Vagina (tissue), 2 donors: ENCODE measurements around the gene PLEKHG4B.

Experiments
- CTCF ChIP-seq, 3 experiments: fragments of 450-650 bp in 2 of 3; fragments of 200-600 bp in 1 of 3; sonication (generic) in 1 of 3; IDR thresholded peaks; one replicate each; pipeline ENCODE4 v1.5.1; 2017 to 2019; ENCODE audit warnings: antibody characterized with exemption in 3 of 3, mild to moderate bottlenecking in 2 of 3, moderate library complexity in 2 of 3
- POLR2A ChIP-seq, 2 donors: fragments of 450-650 bp; IDR thresholded peaks; one replicate each; pipeline ENCODE4 v1.6.1; 2017; ENCODE audit warnings: antibody characterized with exemption in 2 of 2, mild to moderate bottlenecking in 2 of 2, moderate library complexity in 2 of 2
- POLR2AphosphoS5 ChIP-seq, 2 donors: sonication (generic); formaldehyde crosslinking; IDR thresholded peaks; one replicate each; pipeline ENCODE4 v1.9.0; 2017; ENCODE audit warnings: antibody characterized with exemption in 2 of 2, mild to moderate bottlenecking in 2 of 2, low read depth in 1 of 2; ENCODE audit not compliant: insufficient read depth in 1 of 2

DNA sequence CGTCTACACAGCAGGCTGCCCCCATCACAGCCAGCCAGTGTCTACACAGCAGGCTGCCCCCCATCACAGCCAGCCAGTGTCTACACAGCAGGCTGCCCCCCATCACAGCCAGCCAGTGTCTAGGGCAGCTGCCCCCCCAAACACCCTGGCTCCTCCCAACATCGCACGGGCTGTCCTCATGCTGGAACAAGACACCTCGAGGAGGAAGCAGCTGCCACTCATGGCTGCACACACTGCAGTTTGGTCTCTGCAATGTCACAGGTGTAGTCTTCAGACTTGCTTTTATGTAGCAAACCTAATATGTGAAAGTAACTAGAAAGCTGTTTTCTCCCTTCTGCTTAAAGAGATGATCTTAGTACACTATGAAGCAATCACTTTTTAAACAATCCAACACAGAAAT, 109.0 kb downstream of the PLEKHG4B start:
- TF ChIP-seq CTCF (IDR thresholded peaks at IDR 0.05) (no peak), POLR2A (IDR thresholded peaks at IDR 0.05) (no peak), POLR2AphosphoS5 (IDR thresholded peaks at IDR 0.05; ENCODE audit: insufficient read depth in 1 of 2, low read depth in 1 of 2) (no peak)
